T follicular helper cell (primary cell): Measurements from ENCODE around the gene C12orf54.
"Not testable (repeated sequence)": the region's sequence is repeated elsewhere in the genome, so short reads cannot be mapped to it uniquely, and the experiment has no call there.

Source experiments
- DNase-seq: peaks from one replicate; pipeline ENCODE4 v3.0.0-alpha.2; 2020; ENCODE audit warnings: low read depth

Gene C12orf54

DNA sequence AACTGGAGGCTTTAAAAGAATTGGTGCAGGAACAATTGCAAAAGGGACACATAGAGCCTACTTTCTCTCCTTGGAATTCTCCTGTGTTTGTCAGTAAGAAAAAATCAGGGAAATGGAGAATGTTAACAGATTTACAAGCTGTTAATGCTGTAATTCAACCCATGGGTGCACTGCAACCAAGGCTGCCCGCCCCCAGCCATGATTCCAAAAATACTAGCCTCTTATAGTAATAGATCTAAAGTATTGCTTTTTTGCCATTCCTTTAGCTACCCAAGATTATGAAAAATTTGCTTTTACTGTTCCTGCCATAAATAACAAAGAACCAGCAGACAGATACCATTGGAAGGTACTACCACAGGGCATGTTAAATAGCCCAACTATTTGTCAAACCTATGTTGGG lies 27.8 kb downstream of the C12orf54 start:
- DNase-seq, result no peak

DNA sequence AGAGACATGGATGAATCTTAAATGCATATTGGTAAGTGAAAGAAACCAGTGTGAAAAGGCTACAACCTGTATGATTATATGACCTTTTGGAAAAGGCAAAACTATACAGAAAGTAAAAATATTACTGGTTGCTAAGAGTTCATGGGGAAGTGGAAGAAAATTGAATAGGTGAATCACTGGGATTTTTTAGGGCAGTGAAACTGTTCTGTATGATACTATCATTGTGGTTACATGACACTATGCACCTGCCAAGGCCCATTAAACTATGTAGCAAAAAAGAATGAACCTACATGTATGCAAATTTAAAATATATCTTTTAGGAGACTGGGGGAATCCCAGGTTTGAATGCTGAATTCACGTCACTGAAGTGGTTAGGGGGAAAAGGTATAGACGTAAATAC lies 30.6 kb downstream of the C12orf54 start:
- no peak for DNase-seq

DNA sequence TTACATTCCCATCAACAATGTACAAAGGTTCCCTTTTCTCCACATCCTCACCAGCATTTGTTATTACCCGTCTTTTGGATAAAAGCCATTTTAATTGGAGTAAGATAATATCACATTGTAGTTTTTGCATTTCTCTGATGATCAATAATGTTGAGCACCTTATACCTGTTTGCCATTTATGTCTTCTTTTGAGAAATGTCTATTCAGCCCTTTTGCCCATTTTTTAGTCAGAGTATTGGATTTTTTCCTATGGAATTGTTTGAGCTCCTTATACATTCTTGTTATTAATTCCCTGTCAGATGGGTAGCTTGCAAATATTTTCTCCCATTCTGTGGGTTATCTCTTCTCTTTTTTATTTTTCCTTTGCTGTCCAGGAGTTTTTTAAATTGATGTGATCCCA lies 32.4 kb downstream of the C12orf54 start:
- no peak for DNase-seq

DNA sequence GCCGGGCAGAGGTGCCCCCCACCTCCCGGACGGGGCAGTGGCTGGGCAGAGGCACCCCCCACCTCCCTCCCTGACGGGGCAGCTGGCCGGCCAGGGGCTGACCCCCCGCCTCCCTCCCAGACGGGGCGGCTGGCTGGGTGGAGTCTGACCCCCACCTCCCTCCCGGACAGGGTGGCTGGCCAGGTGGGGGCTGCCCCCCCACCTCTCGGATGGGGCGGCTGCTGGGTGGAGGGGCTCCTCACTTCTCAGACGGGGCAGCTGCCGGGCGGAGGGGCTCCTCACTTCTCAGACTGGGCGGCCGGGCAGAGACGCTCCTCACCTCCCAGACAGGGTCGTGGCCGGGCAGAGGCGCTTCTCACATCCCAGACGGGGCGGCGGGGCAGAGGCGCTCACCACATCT lies 38.1 kb downstream of the C12orf54 start:
- not testable (repeated sequence) for DNase-seq

DNA sequence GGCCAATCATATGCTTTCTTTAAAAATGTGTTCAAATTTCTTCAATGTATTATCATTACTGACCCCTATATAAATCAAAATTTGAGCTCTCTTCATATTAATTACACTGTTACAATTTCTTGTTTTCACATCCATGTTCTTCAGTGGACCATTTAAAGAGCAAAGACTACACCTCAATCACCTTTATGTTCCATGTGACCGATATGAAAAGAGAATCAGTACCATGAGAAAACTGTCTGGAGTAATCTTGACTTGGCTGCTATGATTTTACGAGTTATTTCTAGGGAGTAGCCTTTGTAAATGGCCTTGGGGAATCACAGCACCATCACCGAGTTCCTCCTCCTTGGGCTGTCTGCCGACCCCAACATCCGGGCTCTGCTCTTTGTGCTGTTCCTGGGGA lies 43.0 kb downstream of the C12orf54 start, which contains the start of gene OR8S1:
TSS of gene OR8S1 (plus strand) at position 301 of the 400 bp plus-strand sequence. CDS start at position 301, 0 bp downstream.
- DNase-seq, result no peak

DNA sequence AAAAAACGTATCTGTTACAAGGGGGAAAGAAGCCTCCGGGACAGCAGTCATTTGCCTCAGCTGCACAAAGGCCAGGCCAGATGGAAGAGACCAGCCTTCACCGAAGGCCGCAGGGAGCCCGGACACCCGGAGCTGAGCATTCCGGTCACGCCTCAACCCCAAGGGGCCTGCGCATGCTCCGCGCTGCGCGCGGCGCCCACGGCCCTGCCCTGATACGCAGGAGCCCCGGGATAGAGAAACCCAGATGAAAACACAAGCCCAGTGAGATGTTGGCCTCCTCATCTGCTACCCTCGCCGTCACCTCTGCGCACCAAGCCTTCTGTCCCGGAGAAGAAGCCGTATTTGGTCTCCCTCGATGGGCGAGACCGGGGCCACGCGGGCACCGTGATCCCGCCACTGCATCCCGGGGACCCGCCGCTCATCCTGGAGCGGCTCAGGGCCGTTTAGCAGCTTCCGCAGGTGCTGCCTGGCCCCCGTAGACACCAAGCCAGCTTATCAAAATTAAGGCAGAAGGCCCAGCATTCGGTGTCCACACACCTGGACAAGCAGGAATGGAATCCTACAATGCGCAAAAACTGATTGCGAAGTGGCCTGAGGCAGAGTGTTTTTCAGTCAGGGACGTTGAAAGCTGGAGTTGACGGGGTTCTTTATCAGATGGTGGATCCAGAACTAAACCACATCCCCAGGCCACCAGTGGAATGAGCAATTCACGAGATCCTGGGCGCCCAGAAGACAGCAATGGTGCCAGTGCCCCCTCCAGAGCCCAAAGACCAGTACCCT lies 45.8 kb downstream of the C12orf54 start:
- no peak for DNase-seq

DNA sequence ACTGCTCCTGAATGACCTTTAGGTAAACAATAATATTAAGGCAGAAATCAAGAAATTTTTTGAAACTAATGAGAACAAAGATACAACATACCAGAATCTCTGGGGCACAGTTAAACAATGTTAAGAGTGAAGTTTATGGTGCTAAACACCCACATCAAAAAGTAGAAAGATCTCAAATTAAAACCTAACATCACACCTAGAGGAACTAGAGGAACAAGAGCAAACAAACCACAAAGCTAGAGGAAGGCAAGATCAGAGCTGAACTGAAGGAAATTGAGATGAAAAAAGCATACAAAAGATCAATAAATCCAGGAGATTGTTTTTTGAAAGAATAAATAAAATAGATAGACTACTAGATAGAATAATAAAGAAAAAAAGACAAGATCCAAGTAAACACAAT lies 50.3 kb downstream of the C12orf54 start:
- no peak for DNase-seq

DNA sequence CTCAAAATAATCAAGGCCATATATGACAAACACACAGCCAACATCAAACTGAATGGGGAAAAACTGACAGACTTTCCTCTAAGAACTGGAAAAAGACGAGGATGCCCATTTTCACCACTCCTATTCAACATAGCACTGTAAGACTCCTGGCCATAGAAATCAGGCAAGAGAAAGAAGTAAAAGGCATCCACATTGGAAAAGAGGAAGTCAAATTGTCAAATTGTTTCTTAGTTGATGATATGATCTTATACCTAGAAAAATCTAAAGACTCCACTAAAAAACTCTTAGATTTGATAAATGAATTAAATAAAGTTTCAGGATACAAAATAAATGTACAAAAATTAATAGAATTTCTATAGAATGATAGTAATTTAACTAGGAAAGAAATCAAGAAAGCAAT lies 54.3 kb downstream of the C12orf54 start:
- no peak for DNase-seq

DNA sequence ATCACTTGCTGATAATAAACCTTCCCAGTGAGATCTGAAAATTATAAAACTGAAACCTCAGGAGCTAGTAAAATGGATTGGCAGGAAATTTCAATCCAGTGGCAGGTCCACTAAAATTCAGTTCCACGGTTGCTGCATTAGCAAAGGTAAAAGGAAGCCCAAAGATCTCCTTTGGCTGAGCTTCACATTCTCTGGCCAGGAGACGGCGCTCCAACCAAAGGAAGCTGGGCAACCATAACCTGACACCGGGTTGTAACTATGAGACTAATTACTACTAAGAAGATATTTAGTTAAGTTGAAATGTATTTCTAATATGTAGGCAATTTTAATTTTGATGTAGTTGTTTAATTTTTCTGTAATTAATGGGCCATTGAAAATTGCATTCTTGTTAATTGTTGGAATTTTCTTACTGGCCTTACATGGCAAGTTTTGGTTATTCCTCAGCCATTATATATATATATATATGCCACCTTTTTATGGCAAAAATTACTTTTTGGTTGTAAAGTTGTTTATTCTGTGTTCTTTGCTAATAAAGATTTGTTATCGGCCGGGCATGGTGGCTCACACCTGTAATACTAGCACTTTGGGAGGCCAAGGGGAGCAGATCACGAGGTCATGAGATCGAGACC lies 60.1 kb downstream of the C12orf54 start:
- DNase-seq, result peak; percentile 21

DNA sequence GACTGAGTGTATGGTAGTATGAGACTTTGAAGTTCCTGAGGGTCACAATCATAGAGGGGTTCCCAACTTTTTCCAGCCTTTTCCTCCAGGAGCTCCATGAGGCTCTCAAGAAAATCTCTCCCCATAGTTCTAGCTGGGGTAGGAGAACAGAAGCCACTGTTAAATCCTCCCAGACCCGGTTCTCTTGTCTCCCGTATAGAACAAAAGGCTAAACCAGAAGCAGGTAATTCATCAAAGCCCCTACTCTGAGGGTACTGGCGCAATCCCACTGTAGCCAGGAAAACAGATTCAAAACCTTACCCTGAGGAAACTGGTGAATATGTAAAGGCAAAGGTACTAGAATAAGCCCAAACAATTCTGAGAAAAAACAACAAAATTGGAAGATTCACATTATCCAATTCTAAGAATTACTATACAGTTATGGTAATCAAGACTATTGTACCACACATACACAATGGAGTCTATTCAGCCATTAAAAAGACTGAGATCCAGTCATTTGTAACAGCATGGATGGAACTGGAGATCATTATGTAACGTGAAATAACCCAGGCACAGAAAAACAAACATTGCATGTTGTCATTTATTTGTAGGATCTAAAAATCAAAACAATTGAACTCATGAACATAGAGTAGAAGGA lies 63.7 kb downstream of the C12orf54 start:
- DNase-seq, result no peak
